K562 (cell line): ENCODE data around the gene ZFYVE28. TPM values are rescaled to one million over a fixed set of nuclear protein-coding genes. Genes with fewer than 3 reads are reported as not detected.

ENCODE experiments used
- FOXP1 ChIP-seq: sonication (generic); formaldehyde crosslinking; IDR thresholded peaks from 2 replicates; pipeline ENCODE4 v1.8.0; 2022; ENCODE audit warnings: mild to moderate bottlenecking, missing genetic modification reagents
- ILF3 ChIP-seq: fragments of 450-650 bp; IDR thresholded peaks from 2 replicates; pipeline ENCODE4 v1.6.1; 2018; ENCODE audit warnings: antibody characterized with exemption, mild to moderate bottlenecking, moderate library complexity, borderline replicate concordance
- ILK ChIP-seq: fragments of 450-650 bp; IDR thresholded peaks from 2 replicates; pipeline ENCODE4 v1.6.1; 2016; ENCODE audit warnings: missing genetic modification characterization, low read depth, mild to moderate bottlenecking, missing compliant biosample characterization, moderate library complexity, borderline replicate concordance
- KLF6 ChIP-seq: fragments of 250-450 bp; sonication (Bioruptor Pico); IDR thresholded peaks from 2 replicates; pipeline ENCODE4 v1.4.0; 2020; ENCODE audit warnings: mild to moderate bottlenecking, moderate library complexity, borderline replicate concordance
- TAL1 ChIP-seq: fragments of 450-650 bp; IDR thresholded peaks from 2 replicates; pipeline ENCODE4 v1.6.1; 2016; ENCODE audit warnings: mild to moderate bottlenecking
- polyA plus RNA-seq, 8 experiments: library from polyadenylated mRNA; depleted of rRNA in 4 of 8; stranded (reverse) in 5 of 8; unstranded in 3 of 8; fragments of >200 nt; fragmentation: Nextera tagmentation in 2 of 8; fragmentation: Illumina TruSeq in 1 of 8; extraction: Ambion mirVana in 2 of 8; extraction: Trizol in 1 of 8; gene quantifications; 2 replicates each; pipeline versions ENCODE4 v1.2.1 to v1.2.3, GENCODE V29; 2011 to 2014; ENCODE audit warnings: inconsistent platforms in 1 of 8, missing spikeins in 1 of 8
- total RNA-seq, 7 experiments: library from RNA; depleted of rRNA in 6 of 7; stranded (reverse); fragments of >200 nt in 6 of 7; fragmentation: Illumina TruSeq in 2 of 7; extraction: Trizol in 2 of 7; gene quantifications; 2 replicates each; pipeline versions ENCODE4 v1.2.1 to v1.2.3, GENCODE V29; 2011 to 2021; ENCODE audit warnings: low replicate concordance in 1 of 7
- TF ChIP-seq, protein P1 (sequence below): fragments of 450-650 bp; IDR thresholded peaks from 2 replicates; pipeline ENCODE4 v1.6.1; 2016; ENCODE audit warnings: missing biosample characterization, missing genetic modification characterization
- TF ChIP-seq, protein P2 (sequence below): sonication (generic); formaldehyde crosslinking; IDR thresholded peaks from 2 replicates; pipeline ENCODE4 v1.8.1; 2023; ENCODE audit warnings: mild to moderate bottlenecking, missing genetic modification reagents

The ZFYVE28 gene
- total and polyA plus RNA-seq, 9 of the 15 experiments (the other 6 are each of a cell fraction or from before 2014, with no cell fraction given): 1.3 to 24.8 (median 8.9) TPM

DNA sequence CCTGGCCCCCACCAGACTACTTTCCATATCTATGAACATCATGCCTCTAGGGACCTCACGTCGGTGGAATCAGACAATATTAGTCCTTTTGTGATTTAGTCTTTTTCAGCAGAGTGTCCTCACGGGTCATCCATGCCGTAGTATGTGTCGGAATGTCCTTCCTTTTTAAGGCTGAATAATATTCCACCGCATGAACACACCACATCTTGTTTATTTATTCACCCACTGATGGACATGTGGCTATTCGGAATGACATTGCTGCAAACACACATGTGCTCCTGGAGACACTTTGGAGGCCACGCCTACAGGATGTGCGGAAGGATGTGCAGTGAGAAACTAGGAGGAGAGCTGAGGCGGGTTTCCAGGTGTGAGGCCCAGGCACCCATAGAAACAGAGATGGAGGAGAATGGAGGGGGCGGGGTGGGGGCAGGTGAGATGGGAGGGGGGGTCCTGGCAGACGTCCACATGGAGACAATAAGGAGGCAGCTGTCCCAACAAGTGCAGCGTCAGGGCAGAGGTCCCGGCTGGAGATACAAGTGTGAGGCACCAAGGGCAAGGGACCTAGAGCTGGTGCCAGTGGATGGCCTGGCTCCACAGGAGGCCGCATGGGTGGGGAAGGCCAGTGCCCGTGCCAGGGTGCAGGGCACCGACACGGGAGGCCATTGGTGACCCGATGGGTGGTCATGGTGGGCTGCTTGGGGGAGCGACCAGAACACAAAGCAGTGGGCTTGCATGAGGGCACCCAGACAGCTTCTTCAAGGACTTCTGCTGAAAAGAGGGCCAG is 20.7 kb downstream of the ZFYVE28 start (continued):
- TF ChIP-seq, protein P1, sequence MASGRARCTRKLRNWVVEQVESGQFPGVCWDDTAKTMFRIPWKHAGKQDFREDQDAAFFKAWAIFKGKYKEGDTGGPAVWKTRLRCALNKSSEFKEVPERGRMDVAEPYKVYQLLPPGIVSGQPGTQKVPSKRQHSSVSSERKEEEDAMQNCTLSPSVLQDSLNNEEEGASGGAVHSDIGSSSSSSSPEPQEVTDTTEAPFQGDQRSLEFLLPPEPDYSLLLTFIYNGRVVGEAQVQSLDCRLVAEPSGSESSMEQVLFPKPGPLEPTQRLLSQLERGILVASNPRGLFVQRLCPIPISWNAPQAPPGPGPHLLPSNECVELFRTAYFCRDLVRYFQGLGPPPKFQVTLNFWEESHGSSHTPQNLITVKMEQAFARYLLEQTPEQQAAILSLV (tag): no peak
- TF ChIP-seq KLF6 (CRISPR knock-in tag) (no peak), TAL1 (no peak), ILK (no peak), FOXP1 (no peak), ILF3 (no peak)
- TF ChIP-seq, protein P2, sequence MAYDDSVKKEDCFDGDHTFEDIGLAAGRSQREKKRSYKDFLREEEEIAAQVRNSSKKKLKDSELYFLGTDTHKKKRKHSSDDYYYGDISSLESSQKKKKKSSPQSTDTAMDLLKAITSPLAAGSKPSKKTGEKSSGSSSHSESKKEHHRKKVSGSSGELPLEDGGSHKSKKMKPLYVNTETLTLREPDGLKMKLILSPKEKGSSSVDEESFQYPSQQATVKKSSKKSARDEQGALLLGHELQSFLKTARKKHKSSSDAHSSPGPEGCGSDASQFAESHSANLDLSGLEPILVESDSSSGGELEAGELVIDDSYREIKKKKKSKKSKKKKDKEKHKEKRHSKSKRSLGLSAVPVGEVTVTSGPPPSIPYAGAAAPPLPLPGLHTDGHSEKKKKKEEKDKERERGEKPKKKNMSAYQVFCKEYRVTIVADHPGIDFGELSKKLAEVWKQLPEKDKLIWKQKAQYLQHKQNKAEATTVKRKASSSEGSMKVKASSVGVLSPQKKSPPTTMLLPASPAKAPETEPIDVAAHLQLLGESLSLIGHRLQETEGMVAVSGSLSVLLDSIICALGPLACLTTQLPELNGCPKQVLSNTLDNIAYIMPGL (CRISPR knock-in tag): no peak
